Endothelial cell of umbilical vein (primary cell): ENCODE data around the gene ADNP. TPM values are rescaled to one million over a fixed set of nuclear protein-coding genes. Genes with fewer than 3 reads are reported as not detected.

ENCODE experiments used
- BruUV-seq: library from RNA; stranded (reverse); fragments of 400-500 nt; replicated peaks from 2 replicates; lab custom pipeline; 2021; lab: Mats Ljungman, UMichigan
- CTCF ChIA-PET: fragments of 300-600, 350-600 bp; sonication (Branson Sonifier 250); formaldehyde crosslinking; loops from one replicate; lab custom pipeline; 2021; ENCODE audit warnings: antibody characterized with exemption, inconsistent platforms; lab: Charles Lee
- POLR2A ChIA-PET: fragments of 300-600, 350-600 bp; sonication (Branson Sonifier 250); formaldehyde crosslinking; loops from one replicate; lab custom pipeline; 2021; ENCODE audit warnings: antibody characterized with exemption, inconsistent platforms; lab: Charles Lee
- DNase-seq: peaks from one replicate; pipeline ENCODE4 v3.0.0-alpha.2; 2011; ENCODE audit warnings: low read depth, low spot score
- FAIRE-seq: peaks from 2 replicates; lab custom pipeline; 2011; peaks lifted over from hg19 to GRCh38; lab: Jason Lieb, UNC
- H2AFZ ChIP-seq: 2 replicates; pipeline ENCODE4 v1.6.0; 2012; ENCODE audit warnings: low read depth, low read length, control low read depth, inconsistent platforms
- H3K27ac ChIP-seq: 2 replicates; pipeline ENCODE4 v1.5.1; 2011; ENCODE audit warnings: low read depth, mild to moderate bottlenecking, control low read depth, low read length, moderate library complexity; ENCODE audit not compliant: insufficient read depth
- H3K27me3 ChIP-seq, 2 experiments: 2 replicates each; pipeline versions ENCODE4 v1.6.0 to v1.6.1; 2011; ENCODE audit warnings: low read length in 2 of 2, mixed read lengths in 1 of 2; ENCODE audit not compliant: control insufficient read depth in 2 of 2, insufficient read depth in 2 of 2
- H3K36me3 ChIP-seq, 2 experiments: 2 replicates in 1 of 2; 3 replicates in 1 of 2; pipeline ENCODE4 v1.5.1; 2011; ENCODE audit warnings: low read length in 2 of 2, mild to moderate bottlenecking in 1 of 2, moderate library complexity in 1 of 2; ENCODE audit not compliant: control insufficient read depth in 2 of 2, insufficient read depth in 2 of 2; ENCODE audit errors: extremely low read depth in 1 of 2
- H3K4me1 ChIP-seq: 3 replicates; pipeline ENCODE4 v1.5.1; 2011; ENCODE audit warnings: mild to moderate bottlenecking, low read length; ENCODE audit not compliant: control insufficient read depth, insufficient read depth; ENCODE audit errors: extremely low read depth
- H3K4me2 ChIP-seq: 2 replicates; pipeline ENCODE4 v1.6.1; 2011; ENCODE audit warnings: low read length, control low read depth, mixed read lengths; ENCODE audit not compliant: insufficient read depth
- H3K4me3 ChIP-seq, 3 experiments: fragments of 200-600 bp in 1 of 3; sonication (generic), shearing (Covaris generic) in 1 of 3; replicated peaks in 1 of 3; 2 replicates each; pipeline ENCODE4 v1.5.1; 2011 to 2016; ENCODE audit warnings: control low read depth in 3 of 3, low read length in 3 of 3, mild to moderate bottlenecking in 2 of 3, inconsistent platforms in 1 of 3, low read depth in 1 of 3, moderate library complexity in 1 of 3; ENCODE audit not compliant: insufficient read depth in 1 of 3
- H3K79me2 ChIP-seq: 2 replicates; pipeline ENCODE4 v1.6.0; 2012; ENCODE audit warnings: low read length, inconsistent platforms; ENCODE audit not compliant: control insufficient read depth, insufficient read depth
- H3K9ac ChIP-seq: replicated peaks from 2 replicates; pipeline ENCODE3; 2011; ENCODE audit warnings: low read length, control low read depth; ENCODE audit not compliant: insufficient read depth; ENCODE audit errors: extremely low read depth
- H3K9me1 ChIP-seq: replicated peaks from 3 replicates; pipeline ENCODE4 v1.6.0; 2011; ENCODE audit warnings: mild to moderate bottlenecking, low read length; ENCODE audit not compliant: control insufficient read depth, insufficient read depth; ENCODE audit errors: extremely low read depth
- H3K9me3 ChIP-seq: replicated peaks from 2 replicates; pipeline ENCODE4 v1.5.1; 2012; ENCODE audit warnings: low read length, inconsistent platforms; ENCODE audit not compliant: control insufficient read depth, insufficient read depth
- H4K20me1 ChIP-seq: replicated peaks from 2 replicates; pipeline ENCODE3; 2011; ENCODE audit warnings: mild to moderate bottlenecking, low read length; ENCODE audit not compliant: control insufficient read depth, insufficient read depth; ENCODE audit errors: extremely low read depth
- EZH2 ChIP-seq: IDR thresholded peaks from 2 replicates; pipeline ENCODE4 v1.6.1; 2012; ENCODE audit warnings: borderline replicate concordance, low read depth, mild to moderate bottlenecking, moderate library complexity, low read length, inconsistent platforms; ENCODE audit not compliant: severe bottlenecking
- MYC ChIP-seq: IDR thresholded peaks from one replicate; pipeline ENCODE4 v1.6.1; 2011; ENCODE audit warnings: mild to moderate bottlenecking, low read depth, low read length
- POLR2A ChIP-seq: IDR thresholded peaks from 2 replicates; pipeline ENCODE4 v1.6.1; 2012; ENCODE audit warnings: low read depth, mild to moderate bottlenecking, control low read depth, low read length
- dilution Hi-C: fragments of 300-500 bp; cut with MboI; formaldehyde crosslinking; loops from one replicate; pipeline ENCODE4 v1.15.0; 2019; ENCODE audit warnings: low sequenced_read_pairs; ENCODE audit not compliant: extremely low pct_ligation_motif_present
- intact Hi-C: fragments of 100-400 bp; cut with micrococcal nuclease; formaldehyde crosslinking; loops from one replicate; pipeline ENCODE4 v1.10.0; 2022
- polyA plus RNA-seq, 4 experiments: library from polyadenylated mRNA; depleted of rRNA in 3 of 4; stranded (reverse) in 3 of 4; unstranded in 1 of 4; fragments of >200 nt; gene quantifications; 2 replicates each; pipeline versions ENCODE4 v1.2.1 to v1.2.3, GENCODE V29; 2011 to 2012; ENCODE audit warnings: missing spikeins in 1 of 4
- total RNA-seq: library from RNA; stranded (reverse); gene quantifications from 2 replicates; pipeline ENCODE4 v1.2.3, GENCODE V29; 2021

Gene ADNP
- total and polyA plus RNA-seq, 2 donors (not counting 3 experiments of a cell fraction or from before 2014, with no cell fraction given): 17.8 to 66.0 TPM

DNA sequence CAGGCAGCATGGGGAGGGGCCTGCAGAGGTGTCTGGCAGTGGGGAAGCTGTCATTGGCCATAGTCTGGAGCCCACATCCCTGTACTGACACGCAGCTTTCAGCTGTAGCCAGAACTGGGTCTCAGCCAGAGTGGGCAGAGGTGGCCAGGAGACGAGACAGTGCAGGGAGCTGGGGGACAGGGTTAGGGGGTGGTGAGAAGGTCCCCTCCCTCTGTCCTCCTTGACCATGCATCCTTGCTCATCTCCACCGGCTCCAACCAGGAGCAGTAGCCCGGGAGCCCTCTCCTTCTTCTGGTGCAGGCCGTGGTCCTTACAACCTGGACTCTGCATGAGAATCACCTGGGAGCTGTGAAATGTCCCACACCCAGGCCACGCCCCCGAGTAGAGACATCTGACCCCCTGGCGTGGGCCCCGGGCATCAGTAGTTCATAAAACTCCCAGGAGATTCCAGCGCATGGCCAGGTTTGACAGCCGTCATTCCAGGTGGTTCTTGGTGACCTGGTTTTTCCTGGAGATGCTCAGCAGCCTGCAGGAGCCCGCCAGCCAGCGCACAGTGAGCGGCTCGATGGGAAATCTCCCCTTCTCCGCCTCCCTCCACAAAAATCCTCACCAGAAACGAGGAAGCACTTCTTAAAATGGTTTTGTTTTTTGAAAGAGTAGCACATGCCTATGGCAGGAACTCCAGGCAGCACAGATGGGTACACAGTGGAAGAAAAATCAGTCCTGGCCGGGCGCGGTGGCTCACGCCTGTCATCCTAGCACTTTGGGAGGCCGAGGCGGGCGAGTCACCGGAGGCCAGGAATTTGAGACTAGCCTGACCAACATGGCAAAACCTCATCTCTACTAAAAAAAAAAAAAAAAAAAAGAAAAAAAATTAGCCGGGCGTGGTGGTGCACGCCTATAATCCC lies 56.2 kb downstream of the ADNP start:
- no peaks in the 10 kb centered on the region for H3K9me1 ChIP-seq
- H3K27me3 ChIP-seq: no peaks in the 10 kb centered on the region
- ChIA-PET POLR2A (no interaction called here), CTCF (interaction anchor here (1.5 kb wide), 1 partner anchor 54 kb away, joined by 4 read pairs; no protein-coding TSS in a partner anchor)
- H3K9ac ChIP-seq: no peak overlapping the region
- no peaks in the 10 kb centered on the region for H4K20me1 ChIP-seq
- TF ChIP-seq EZH2 (no peak), POLR2A (no peak), MYC (no peak)
- DNase-seq (no peak), FAIRE-seq (no peak)
- H3K4me3 ChIP-seq: no peak overlapping the region
- no peak overlapping the region for H2AFZ ChIP-seq
- intact Hi-C loops: no loop called here
- dilution Hi-C loops: no loop called here
- no peak overlapping the region for H3K27ac ChIP-seq
- H3K79me2 ChIP-seq: no peaks in the 10 kb centered on the region
- BruUV-seq: no TSS peak
- no peaks in the 10 kb centered on the region for H3K9me3 ChIP-seq
- no peak overlapping the region for H3K4me2 ChIP-seq
- no peaks in the 10 kb centered on the region for H3K4me1 ChIP-seq
- no peaks in the 10 kb centered on the region for H3K36me3 ChIP-seq

DNA sequence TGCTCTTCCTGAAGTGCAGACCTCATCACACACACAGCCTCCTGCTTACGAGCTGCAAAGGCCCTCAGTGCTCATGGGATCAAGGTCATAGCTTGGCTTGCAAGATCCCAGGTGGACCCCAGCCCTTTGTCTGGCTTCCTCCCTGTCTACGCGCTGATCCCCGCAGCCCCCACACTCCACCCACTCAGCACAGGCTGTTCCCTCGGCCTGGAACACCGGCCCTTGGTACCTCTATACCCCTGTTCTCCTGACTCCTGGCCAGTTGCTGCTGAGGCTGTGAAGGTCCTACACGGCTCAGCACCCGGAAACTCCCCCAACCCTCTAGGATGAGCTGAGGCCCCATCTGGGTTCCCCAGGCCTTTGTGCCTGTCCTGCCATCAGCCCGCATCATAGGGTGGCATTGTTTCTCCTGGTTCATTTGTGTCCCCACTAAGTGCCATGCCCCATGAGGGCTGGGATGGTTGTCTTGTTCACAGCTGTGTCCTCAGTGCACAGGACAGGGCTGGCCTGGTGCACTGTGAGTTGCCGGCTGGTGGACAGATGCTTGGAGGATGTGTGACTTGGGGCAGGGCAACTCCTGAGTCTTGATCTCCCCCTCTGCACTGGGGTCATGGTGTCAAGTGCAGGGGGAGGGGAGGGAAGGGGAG lies 57.0 kb downstream of the ADNP start:
- Histone ChIP-seq H3K36me3 (no peaks in the 10 kb centered on the region), H3K27ac (no peak overlapping the region), H3K9me1 (no peaks in the 10 kb centered on the region), H3K9me3 (no peaks in the 10 kb centered on the region), H4K20me1 (no peaks in the 10 kb centered on the region), H3K4me2 (no peak overlapping the region), H2AFZ (no peak overlapping the region), H3K9ac (no peak overlapping the region), H3K4me3 (no peak overlapping the region), H3K4me1 (no peaks in the 10 kb centered on the region), H3K27me3 (no peaks in the 10 kb centered on the region), H3K79me2 (no peaks in the 10 kb centered on the region)
- POLR2A ChIA-PET: no interaction called here
- intact Hi-C loops: no loop called here
- FAIRE-seq (no peak), DNase-seq (no peak)
- CTCF ChIA-PET: interaction anchor here (1.5 kb wide), 1 partner anchor 125 kb away, joined by 3 read pairs; no protein-coding TSS in a partner anchor
- BruUV-seq: no TSS peak
- no peak for TF ChIP-seq POLR2A
- dilution Hi-C loops: no loop called here
